ENCODE results near the gene SNRPD2.

SNRPD2 gene

GRCh38 chr19:45655073-45655472 lies 36.7 kb downstream of the SNRPD2 start:
- Histone ChIP-seq H3K9me3 (ENCODE audit: insufficient read depth, low read length) (no peaks in the 10 kb centered on the region), H3K4me3 (ENCODE audit: insufficient read depth, low read length, poor library complexity, severe bottlenecking) (no peak overlapping the region), H3K27me3 (ENCODE audit: low read length) (no peaks in the 10 kb centered on the region), H3F3A (ENCODE audit: insufficient read depth) (no peaks in the 10 kb centered on the region), H3K9ac (ENCODE audit: low read length) (no peak overlapping the region), H3K4me2 (ENCODE audit: low read depth, low read length, poor library complexity, severe bottlenecking) (no peak overlapping the region), H3K9me2 (replicated peaks; ENCODE audit: insufficient read depth, low read length) (no peaks in the 10 kb centered on the region), H3K36me3 (ENCODE audit: low read length) (no peaks in the 10 kb centered on the region), H4K20me1 (ENCODE audit: low read depth, low read length) (no peaks in the 10 kb centered on the region), H3K79me2 (ENCODE audit: insufficient read depth, low read length) (no peaks in the 10 kb centered on the region), H3K27ac (ENCODE audit: low read depth, low read length) (no peak overlapping the region), H2AFZ (ENCODE audit: low read depth, low read length, severe bottlenecking) (no peak overlapping the region)
- TF ChIP-seq EZH2phosphoT487 (conservative IDR thresholded peaks at IDR 0.05; ENCODE audit: low read length) (no peak), CTCF (IDR thresholded peaks at IDR 0.05; ENCODE audit: insufficient read depth, low read length, poor library complexity, severe bottlenecking) (no peak)

GRCh38 chr19:45653634-45654033 lies 38.1 kb downstream of the SNRPD2 start:
- H2AFZ ChIP-seq (ENCODE audit: low read depth, low read length, severe bottlenecking): no peak overlapping the region
- no peak overlapping the region for H3K9ac ChIP-seq (ENCODE audit: low read length)
- no peaks in the 10 kb centered on the region for H3F3A ChIP-seq (ENCODE audit: insufficient read depth)

GRCh38 chr19:45650722-45651121 lies 41.0 kb downstream of the SNRPD2 start:
- Histone ChIP-seq H3K27ac (ENCODE audit: low read depth, low read length) (no peak overlapping the region), H3K9ac (ENCODE audit: low read length) (no peak overlapping the region), H2AFZ (ENCODE audit: low read depth, low read length, severe bottlenecking) (no peak overlapping the region), H3K79me2 (ENCODE audit: insufficient read depth, low read length) (no peaks in the 10 kb centered on the region), H4K20me1 (ENCODE audit: low read depth, low read length) (no peaks in the 10 kb centered on the region), H3K4me3 (ENCODE audit: insufficient read depth, low read length, poor library complexity, severe bottlenecking) (no peak overlapping the region), H3K4me2 (ENCODE audit: low read depth, low read length, poor library complexity, severe bottlenecking) (no peak overlapping the region), H3K9me3 (ENCODE audit: insufficient read depth, low read length) (no peaks in the 10 kb centered on the region), H3K36me3 (ENCODE audit: low read length) (no peaks in the 10 kb centered on the region), H3K27me3 (ENCODE audit: low read length) (no peaks in the 10 kb centered on the region), H3K9me2 (replicated peaks; ENCODE audit: insufficient read depth, low read length) (no peaks in the 10 kb centered on the region), H3F3A (ENCODE audit: insufficient read depth) (no peaks in the 10 kb centered on the region)
- TF ChIP-seq CTCF (IDR thresholded peaks at IDR 0.05; ENCODE audit: insufficient read depth, low read length, poor library complexity, severe bottlenecking) (no peak), EZH2phosphoT487 (conservative IDR thresholded peaks at IDR 0.05; ENCODE audit: low read length) (no peak)

More at GRCh38 chr19:45653634-45654033, 38.1 kb downstream of the SNRPD2 start:
- Histone ChIP-seq H3K4me3 (ENCODE audit: insufficient read depth, low read length, poor library complexity, severe bottlenecking) (no peak overlapping the region), H3K79me2 (ENCODE audit: insufficient read depth, low read length) (no peaks in the 10 kb centered on the region), H3K36me3 (ENCODE audit: low read length) (no peaks in the 10 kb centered on the region), H3K27ac (ENCODE audit: low read depth, low read length) (no peak overlapping the region), H3K27me3 (ENCODE audit: low read length) (no peaks in the 10 kb centered on the region), H4K20me1 (ENCODE audit: low read depth, low read length) (no peaks in the 10 kb centered on the region), H3K9me3 (ENCODE audit: insufficient read depth, low read length) (no peaks in the 10 kb centered on the region), H3K9me2 (replicated peaks; ENCODE audit: insufficient read depth, low read length) (no peaks in the 10 kb centered on the region), H3K4me2 (ENCODE audit: low read depth, low read length, poor library complexity, severe bottlenecking) (no peak overlapping the region)
- TF ChIP-seq EZH2phosphoT487 (conservative IDR thresholded peaks at IDR 0.05; ENCODE audit: low read length) (no peak), CTCF (IDR thresholded peaks at IDR 0.05; ENCODE audit: insufficient read depth, low read length, poor library complexity, severe bottlenecking) (no peak)
